Esophagus muscularis mucosa (tissue), 4 donors: ENCODE data around the gene BICD2. TPM values are rescaled to one million over a fixed set of nuclear protein-coding genes. Genes with fewer than 3 reads are reported as not detected.

Experiments
- DNase-seq: peaks from one replicate; pipeline ENCODE4 v3.0.0-alpha.2; 2017; ENCODE audit errors: extremely low spot score
- H3K27ac ChIP-seq, 4 donors: fragments of 200-600 bp; sonication (generic); replicated peaks in 1 of 4; 1 replicate in 3 of 4; 2 replicates in 1 of 4; pipeline ENCODE4 v1.5.1; 2016 to 2019; ENCODE audit warnings: mild to moderate bottlenecking in 1 of 4
- H3K27me3 ChIP-seq, 4 donors: fragments of 200-600 bp; sonication (generic); one replicate each; pipeline versions ENCODE4 v1.5.1 to v1.6.0; 2016 to 2019
- H3K36me3 ChIP-seq, 4 donors: fragments of 200-600 bp; sonication (generic); one replicate each; pipeline ENCODE4 v1.5.1; 2016 to 2019
- H3K4me1 ChIP-seq, 4 donors: fragments of 200-600 bp; sonication (generic); one replicate each; pipeline ENCODE4 v1.5.1; 2016 to 2019
- H3K4me3 ChIP-seq, 4 donors: fragments of 200-600 bp; sonication (generic); 1 replicate in 2 of 4; 2 replicates in 2 of 4; pipeline ENCODE4 v1.5.1; 2016 to 2019; ENCODE audit warnings: mild to moderate bottlenecking in 4 of 4, moderate library complexity in 1 of 4
- H3K9me3 ChIP-seq, 4 donors: fragments of 200-600 bp; sonication (generic); 1 replicate in 3 of 4; 2 replicates in 1 of 4; pipeline ENCODE4 v1.5.1; 2016 to 2019
- CTCF ChIP-seq, 3 experiments: fragments of 200-600 bp in 2 of 3; fragments of 450-650 bp in 1 of 3; sonication (generic) in 2 of 3; IDR thresholded peaks; one replicate each; pipeline ENCODE4 v1.5.1; 2017 to 2019; ENCODE audit warnings: antibody characterized with exemption in 3 of 3, mild to moderate bottlenecking in 2 of 3, moderate library complexity in 1 of 3
- EP300 ChIP-seq: sonication (generic); formaldehyde crosslinking; IDR thresholded peaks from one replicate; pipeline ENCODE4 v1.6.1; 2017; ENCODE audit warnings: antibody characterized with exemption
- POLR2A ChIP-seq: fragments of 450-650 bp; IDR thresholded peaks from one replicate; pipeline ENCODE4 v1.6.1; 2017; ENCODE audit warnings: antibody characterized with exemption, moderate library complexity, mild to moderate bottlenecking, low read depth
- POLR2AphosphoS5 ChIP-seq, 2 donors: sonication (generic); formaldehyde crosslinking; IDR thresholded peaks; one replicate each; pipeline ENCODE4 v1.6.1; 2017; ENCODE audit warnings: antibody characterized with exemption in 2 of 2
- WGBS: methylation state at CpG from one replicate; pipeline ENCODE4 v1.1.5; 2018; 5-methylcytosine and 5-hydroxymethylcytosine counted together
- intact Hi-C: fragments of 100-400 bp; cut with DNase I; formaldehyde crosslinking; loops from one replicate; pipeline ENCODE4 v1.15.1; 2023
- total RNA-seq, 4 donors: library from RNA; depleted of rRNA; stranded (reverse); fragments of >200 nt; gene quantifications; one replicate each; pipeline versions ENCODE4 v1.1.0 to v1.2.1, GENCODE V29; 2016

Gene BICD2
- total RNA-seq, 4 donors from 2014 or later, result 44.0 to 72.5 (median 57.3) TPM

GRCh38 chr9:92767066-92768054 is 2.7 kb upstream of the BICD2 start:
- Histone ChIP-seq H3K27me3 (no peaks in the 10 kb centered on the region), H3K4me1 (peaks cover 25 to 37% (median 31%) of the 10 kb centered on the region in 4 donors), H3K27ac (no peak overlapping the region), H3K36me3 (no peaks in the 10 kb centered on the region), H3K4me3 (no peak overlapping the region), H3K9me3 (no peaks in the 10 kb centered on the region)
- intact Hi-C loops, result loop anchor here (2.0 kb wide), 1 partner anchor 21 kb away; no protein-coding TSS in a partner anchor
- DNase-seq, result no peak
- 82% methylated on average over 9 of the region's 9 CpGs for WGBS
- no peak for TF ChIP-seq CTCF (IDR thresholded peaks at IDR 0.05)
- TF ChIP-seq POLR2A, result no peak
- TF ChIP-seq EP300, result no peak
- no peak for TF ChIP-seq POLR2AphosphoS5 (IDR thresholded peaks at IDR 0.05)

GRCh38 chr9:92764988-92765936 is 629 bp upstream of the BICD2 start:
- H3K27ac ChIP-seq, result peak overlapping the region; percentile 98 to 100 (median 100)
- 4% methylated on average over 20 of the region's 75 CpGs for WGBS
- H3K4me1 ChIP-seq, result peaks cover 45 to 52% (median 48%) of the 10 kb centered on the region in 4 donors
- no peaks in the 10 kb centered on the region for H3K9me3 ChIP-seq
- H3K27me3 ChIP-seq, result no peaks in the 10 kb centered on the region
- TF ChIP-seq EP300 (no peak), POLR2A (peak; percentile 92), CTCF (IDR thresholded peaks at IDR 0.05) (peak; percentile 89 to 94 (median 90)), POLR2AphosphoS5 (IDR thresholded peaks at IDR 0.05) (peak; percentile 81 to 95)
- H3K36me3 ChIP-seq, result no peaks in the 10 kb centered on the region
- intact Hi-C loops, result loop anchor here (2.0 kb wide), 1 partner anchor 94 kb away; the partner anchor contains the start of gene IPPK
- H3K4me3 ChIP-seq, result peak overlapping the region; percentile 82 to 100 (median 98)
- DNase-seq, result peak; percentile 99

- DNase-seq, result no peak
Measured at GRCh38 chr9:92763721-92764380, 782 bp downstream of the BICD2 start.

More at GRCh38 chr9:92763721-92764380, 782 bp downstream of the BICD2 start:
- no peaks in the 10 kb centered on the region for H3K9me3 ChIP-seq
- no peaks in the 10 kb centered on the region for H3K27me3 ChIP-seq
- intact Hi-C loops, result loop anchor here (2.0 kb wide), 1 partner anchor 93 kb away; the partner anchor contains the start of gene IPPK
- WGBS, result 0% methylated on average over 8 of the region's 42 CpGs
- H3K4me3 ChIP-seq, result peak overlapping the region; percentile 82 to 100 (median 98)
- H3K36me3 ChIP-seq, result no peaks in the 10 kb centered on the region
- peaks cover 50 to 62% (median 56%) of the 10 kb centered on the region in 4 donors for H3K4me1 ChIP-seq
- H3K27ac ChIP-seq, result peak overlapping the region; percentile 98 to 100 (median 100)
- TF ChIP-seq EP300 (no peak), POLR2A (no peak), CTCF (IDR thresholded peaks at IDR 0.05) (no peak), POLR2AphosphoS5 (IDR thresholded peaks at IDR 0.05) (no peak)
